WERI-Rb-1 (cell line): ENCODE results near the gene LMNA.
"Not testable (repeated sequence)": the region's sequence is repeated elsewhere in the genome, so short reads cannot be mapped to it uniquely, and the experiment has no call there.

ENCODE experiments used
- DNase-seq: peaks from one replicate; pipeline ENCODE4 v3.0.0-alpha.2; 2020
- H3K27ac ChIP-seq: fragments of 250-450 bp; sonication (Bioruptor Pico); 2 replicates; pipeline ENCODE4 v1.5.1; 2020; ENCODE audit warnings: mild to moderate bottlenecking, moderate library complexity
- H3K27me3 ChIP-seq: fragments of 250-450 bp; sonication (Bioruptor Pico); 2 replicates; pipeline ENCODE4 v1.5.1; 2021; ENCODE audit warnings: mild to moderate bottlenecking, low read depth, moderate library complexity; ENCODE audit not compliant: insufficient read depth, severe bottlenecking
- H3K36me3 ChIP-seq: fragments of 250-450 bp; sonication (Bioruptor Pico); 2 replicates; pipeline ENCODE4 v1.5.1; 2020; ENCODE audit warnings: mild to moderate bottlenecking, moderate library complexity
- H3K4me3 ChIP-seq: 2 replicates; pipeline ENCODE4 v1.5.1; 2011; ENCODE audit warnings: low read depth, mild to moderate bottlenecking, control low read depth, low read length
- H3K9me3 ChIP-seq: fragments of 250-450 bp; sonication (Bioruptor Pico); 2 replicates; pipeline ENCODE4 v1.5.1; 2021; ENCODE audit warnings: mild to moderate bottlenecking, moderate library complexity; ENCODE audit not compliant: severe bottlenecking
- CTCF ChIP-seq: IDR thresholded peaks from 2 replicates; pipeline ENCODE4 v1.5.1; 2011; ENCODE audit warnings: low read depth, mild to moderate bottlenecking, control low read depth, inconsistent platforms, low read length

Gene LMNA

GRCh38 chr1:156124557-156125483 lies 10.3 kb downstream of the LMNA start:
- peaks cover 12% of the 10 kb centered on the region for H3K36me3 ChIP-seq
- no peak overlapping the region for H3K4me3 ChIP-seq
- H3K27ac ChIP-seq: peak overlapping the region; percentile 93
- TF ChIP-seq CTCF: no peak
- DNase-seq: peak; percentile 58
- no peaks in the 10 kb centered on the region for H3K27me3 ChIP-seq
- no peaks in the 10 kb centered on the region for H3K9me3 ChIP-seq

- H3K4me3 ChIP-seq, H3K36me3 ChIP-seq: not testable (repeated sequence)
- H3K27ac ChIP-seq: peak overlapping the region; percentile 93
Measured at GRCh38 chr1:156125544-156125943, 11.0 kb downstream of the LMNA start.

DNA sequence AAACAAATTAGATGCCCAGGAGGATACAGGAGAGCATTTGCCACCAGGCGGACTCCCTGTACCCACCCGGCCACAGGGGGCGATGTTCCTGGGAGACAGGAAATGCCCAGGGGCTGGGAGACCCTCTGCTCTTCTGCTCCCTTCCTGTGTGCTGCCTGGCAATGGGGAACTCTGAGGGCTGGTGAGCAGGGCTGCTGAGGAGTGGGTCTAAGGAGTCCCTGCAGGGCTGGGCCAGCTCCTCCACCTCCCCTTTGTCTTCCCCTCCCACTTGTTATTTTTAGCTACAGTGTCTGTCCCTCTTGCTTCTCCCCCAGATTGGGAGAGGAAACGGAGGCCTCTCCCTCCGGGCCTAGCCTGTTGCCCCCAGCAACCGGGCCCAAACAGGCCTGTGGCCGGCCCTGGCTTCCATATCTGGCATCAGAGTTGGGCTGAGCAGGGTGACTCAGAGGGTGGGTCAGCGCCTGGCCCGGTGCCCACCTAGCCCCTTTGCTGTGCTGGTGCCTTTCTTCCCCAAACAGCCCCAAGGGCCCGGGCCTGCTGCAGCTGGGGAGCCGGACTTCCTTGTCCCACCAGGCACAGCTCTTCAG lies 11.6 kb downstream of the LMNA start:
- DNase-seq: peak; percentile 61
- peak; percentile 69 for TF ChIP-seq CTCF
- H3K9me3 ChIP-seq: no peaks in the 10 kb centered on the region
- no peak overlapping the region for H3K4me3 ChIP-seq
- peaks cover 13% of the 10 kb centered on the region for H3K36me3 ChIP-seq
- H3K27me3 ChIP-seq: no peaks in the 10 kb centered on the region
- peak overlapping the region; percentile 8 for H3K27ac ChIP-seq

More at GRCh38 chr1:156125544-156125943, 11.0 kb downstream of the LMNA start:
- not testable (repeated sequence) for H3K9me3 ChIP-seq, DNase-seq, H3K27me3 ChIP-seq

DNA sequence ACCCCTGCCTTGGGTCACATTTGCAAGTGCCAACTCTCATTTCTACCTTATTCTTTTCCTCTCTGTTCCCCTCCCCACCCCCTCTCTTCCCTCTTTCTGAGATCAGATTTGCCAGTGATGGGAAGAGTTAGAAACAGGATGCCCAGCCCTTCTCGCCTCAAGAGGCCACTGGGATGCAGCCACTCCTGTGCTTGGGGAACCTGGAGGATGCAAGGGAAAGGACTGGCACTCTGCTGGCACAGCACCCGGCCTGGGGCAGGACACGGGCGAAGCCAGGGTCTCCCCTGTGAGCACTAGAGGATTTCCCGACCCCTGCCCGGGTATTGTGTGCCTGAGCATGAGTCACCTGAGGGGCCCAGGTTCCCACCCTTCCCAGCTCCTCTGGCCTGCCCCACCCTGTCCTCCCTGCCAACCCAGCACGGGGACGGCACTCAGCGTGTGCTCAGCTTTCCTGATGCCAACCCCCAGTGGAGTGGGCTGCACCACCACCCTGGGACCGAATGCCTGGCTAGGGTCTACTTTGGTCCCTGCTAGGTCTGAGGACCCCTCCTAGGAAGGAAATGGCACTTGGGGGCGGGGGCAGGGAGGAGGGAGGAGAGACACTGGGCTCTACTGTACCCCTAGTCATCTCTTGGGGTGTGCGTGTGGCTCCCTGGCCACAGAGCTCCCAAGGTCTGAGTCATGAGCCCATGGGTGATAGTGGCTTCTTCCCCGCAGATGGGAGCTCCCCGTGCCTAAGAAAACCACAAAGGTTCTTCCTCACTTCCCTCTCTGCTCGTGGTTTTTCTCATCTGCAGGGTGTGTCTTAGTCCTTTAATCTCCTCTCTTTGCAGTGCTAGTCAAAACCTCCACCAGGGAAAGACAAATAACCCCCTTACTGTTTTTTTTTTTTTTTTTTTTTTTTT lies 12.4 kb downstream of the LMNA start:
- TF ChIP-seq CTCF: no peak
- Histone ChIP-seq H3K9me3 (no peaks in the 10 kb centered on the region), H3K27ac (no peak overlapping the region; the same call in 1 of the 2 replicates), H3K4me3 (no peak overlapping the region), H3K36me3 (peaks cover 20% of the 10 kb centered on the region), H3K27me3 (no peaks in the 10 kb centered on the region)
- no peak for DNase-seq

GRCh38 chr1:156128308-156128653 lies 13.8 kb downstream of the LMNA start:
- Histone ChIP-seq H3K36me3 (peaks cover 34% of the 10 kb centered on the region), H3K27ac (no peak overlapping the region), H3K27me3 (no peaks in the 10 kb centered on the region), H3K4me3 (no peak overlapping the region), H3K9me3 (no peaks in the 10 kb centered on the region)
- DNase-seq: no peak
- no peak for TF ChIP-seq CTCF
